Brain microvascular endothelial cell (primary cell): Measurements from ENCODE around the gene NME9.

Experiments
- DNase-seq: peaks from one replicate; pipeline ENCODE4 v3.0.0-alpha.2; 2020
- H3K27ac ChIP-seq: fragments of 250-450 bp; sonication (Bioruptor Pico); 2 replicates; pipeline ENCODE4 v1.5.1; 2020; ENCODE audit warnings: mild to moderate bottlenecking, moderate library complexity
- H3K27me3 ChIP-seq: fragments of 250-450 bp; sonication (Bioruptor Pico); replicated peaks from 2 replicates; pipeline ENCODE4 v1.5.1; 2020; ENCODE audit warnings: mild to moderate bottlenecking
- H3K36me3 ChIP-seq: fragments of 250-450 bp; sonication (Bioruptor Pico); replicated peaks from 2 replicates; pipeline ENCODE4 v1.5.1; 2020; ENCODE audit warnings: mild to moderate bottlenecking
- H3K4me3 ChIP-seq: 2 replicates; pipeline ENCODE4 v1.5.1; 2011; ENCODE audit warnings: low read depth, mild to moderate bottlenecking, control low read depth, low read length, moderate library complexity
- CTCF ChIP-seq: IDR thresholded peaks from 2 replicates; pipeline ENCODE4 v1.5.1; 2011; ENCODE audit warnings: low read depth, mild to moderate bottlenecking, moderate library complexity, low read length, control low read depth, inconsistent platforms; ENCODE audit errors: missing control alignments
- in situ Hi-C: cut with HindIII; loops from 2 replicates; pipeline ENCODE4 v1.10.0; 2017; ENCODE audit warnings: low sequenced_read_pairs, low pct_ligation_motif_present

Gene NME9

DNA sequence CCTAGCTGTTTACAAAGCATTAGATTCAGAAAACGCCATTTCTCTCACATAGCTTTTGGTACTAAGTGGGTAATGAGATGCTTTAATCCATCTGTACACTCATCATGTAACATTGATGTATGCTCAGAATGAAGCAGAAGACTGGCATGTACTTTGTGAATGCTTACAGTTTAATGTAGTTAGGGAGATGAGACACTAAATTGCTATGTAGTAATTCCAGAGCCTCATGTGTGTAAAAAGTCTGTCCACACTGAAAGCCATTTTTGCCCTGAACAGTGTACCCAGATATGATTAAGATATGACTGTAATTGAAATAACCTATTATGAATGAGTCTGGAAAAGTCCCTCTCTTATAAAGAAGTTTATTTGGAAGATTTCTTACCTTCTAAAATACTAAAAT is 76.0 kb downstream of the NME9 start:
- DNase-seq: no peak
- in situ Hi-C loops: no loop called here
- Histone ChIP-seq H3K36me3 (peaks cover 2% of the 10 kb centered on the region), H3K27ac (no peak overlapping the region), H3K4me3 (no peak overlapping the region), H3K27me3 (no peaks in the 10 kb centered on the region)
- TF ChIP-seq CTCF: no peak
